Medulla oblongata (tissue), 1 donor: ENCODE data around the gene ZC3HAV1.
"Not testable (repeated sequence)": the region's sequence is repeated elsewhere in the genome, so short reads cannot be mapped to it uniquely, and the experiment has no call there.

ENCODE experiments used
- DNase-seq: peaks from one replicate; pipeline ENCODE4 v3.0.0-alpha.2; 2015; ENCODE audit errors: extremely low spot score

ZC3HAV1 gene

DNA sequence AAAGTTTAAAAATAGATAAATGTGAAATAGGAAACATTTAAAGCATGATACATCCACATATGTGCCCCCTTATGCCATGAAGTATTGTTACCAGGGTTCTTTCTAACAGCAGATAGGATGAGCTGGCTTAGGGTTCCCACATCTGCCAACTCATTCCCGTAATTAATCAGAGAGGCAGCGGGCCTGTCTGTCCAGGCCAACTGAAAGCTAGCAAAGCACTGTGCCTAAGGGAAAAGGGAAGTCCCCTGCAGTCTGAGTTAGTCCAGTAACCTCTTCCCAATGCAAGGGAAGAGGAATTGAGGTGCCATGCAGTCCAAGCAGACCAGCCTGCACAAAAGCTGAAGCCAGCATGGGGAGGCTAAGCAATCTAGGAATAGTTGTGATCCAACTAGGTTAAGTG, 55.4 kb downstream of the ZC3HAV1 start:
- DNase-seq: no peak

DNA sequence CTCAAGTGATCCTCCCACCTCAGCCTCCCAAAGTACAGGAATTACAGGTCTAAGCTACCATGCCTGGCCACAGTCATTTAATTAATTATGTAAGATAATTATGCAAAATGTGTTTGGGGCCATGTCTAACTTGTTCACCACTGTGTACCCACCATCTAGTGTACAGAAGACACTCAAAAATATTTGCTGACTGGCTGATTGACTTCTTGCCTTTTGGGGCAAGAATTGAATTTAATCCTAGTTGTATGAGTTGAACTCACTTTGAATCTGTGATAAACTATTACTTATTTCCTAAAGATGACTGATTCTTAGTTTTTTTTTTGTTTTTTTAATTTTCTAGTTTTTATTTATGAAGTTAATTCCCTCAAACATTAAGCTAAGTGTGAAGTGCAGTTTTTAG, 57.9 kb downstream of the ZC3HAV1 start:
- no peak for DNase-seq

DNA sequence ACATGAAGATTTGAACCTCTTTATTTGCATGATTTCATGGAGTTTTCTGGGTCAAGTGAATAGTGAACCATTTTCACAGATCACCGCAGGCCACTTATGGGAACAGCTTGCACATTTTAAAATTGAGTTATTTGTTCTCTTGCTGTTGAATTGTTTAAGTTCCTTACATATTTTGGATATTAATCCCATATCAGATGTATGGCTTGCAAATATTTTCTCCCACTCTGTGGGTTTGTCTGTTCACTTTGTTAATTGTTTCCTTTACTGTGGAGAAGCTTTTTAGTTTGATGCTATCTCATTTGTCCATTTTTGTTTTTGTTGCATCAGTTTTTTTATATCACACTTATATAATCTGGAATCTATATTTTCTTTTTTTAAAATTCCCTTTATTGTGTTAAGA, 59.6 kb downstream of the ZC3HAV1 start:
- DNase-seq: no peak

DNA sequence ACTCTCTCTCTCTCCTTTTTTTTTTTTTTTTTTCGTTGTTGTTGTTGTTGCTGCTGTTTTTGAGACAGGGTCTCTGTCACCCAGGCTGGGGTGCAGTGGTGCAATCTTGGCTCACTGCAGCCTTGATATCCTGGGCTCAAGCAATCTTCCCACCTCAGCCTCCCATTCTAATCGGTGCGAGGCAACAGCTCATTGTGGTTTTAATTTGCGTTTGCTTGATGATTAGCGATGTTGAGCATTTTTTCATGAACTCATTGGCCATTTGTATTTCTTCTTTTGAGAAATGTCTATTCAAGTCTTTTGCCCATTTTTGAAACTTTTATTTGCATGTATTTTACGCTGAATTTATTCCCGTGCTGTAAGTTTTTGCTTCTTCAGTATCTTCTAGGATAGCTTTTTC, 60.4 kb downstream of the ZC3HAV1 start:
- no peak for DNase-seq

DNA sequence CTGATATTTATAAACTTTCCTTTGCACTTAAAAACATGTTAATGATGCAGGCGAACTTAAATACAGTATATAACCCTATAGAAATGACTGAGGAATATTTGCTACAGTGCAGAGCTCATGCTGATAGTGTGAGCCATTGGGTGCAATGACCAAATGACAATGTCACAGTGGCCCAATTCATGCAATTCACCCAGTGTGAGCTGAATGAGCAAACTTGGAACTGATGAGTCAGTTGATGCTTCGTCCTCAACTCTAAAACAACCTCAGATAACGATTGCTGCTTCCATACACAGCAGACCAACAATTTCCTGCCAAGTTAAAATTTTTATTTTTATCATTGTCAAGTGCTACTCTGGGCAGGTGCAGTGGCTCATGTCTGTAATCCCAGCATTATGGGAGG, 61.5 kb downstream of the ZC3HAV1 start:
- DNase-seq: no peak

DNA sequence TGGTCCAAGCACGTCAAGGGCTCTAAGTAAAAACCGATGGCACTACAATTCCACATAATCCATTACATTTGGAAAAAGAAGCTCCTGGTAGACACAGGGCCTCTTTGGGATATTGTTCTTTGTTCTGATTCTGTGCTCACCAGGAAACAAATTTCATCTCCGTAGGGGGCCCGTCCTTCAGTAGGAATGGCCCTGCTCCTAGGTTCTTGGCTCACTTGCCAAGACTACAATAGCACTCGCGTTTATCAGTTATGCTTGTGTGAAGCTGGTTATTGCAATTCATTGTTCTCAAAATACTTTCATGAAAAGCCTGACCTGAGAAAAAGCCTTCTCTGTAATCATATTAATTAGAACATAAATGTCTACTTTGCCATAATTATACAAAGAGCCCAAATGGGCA, 63.4 kb downstream of the ZC3HAV1 start:
- DNase-seq: no peak

DNA sequence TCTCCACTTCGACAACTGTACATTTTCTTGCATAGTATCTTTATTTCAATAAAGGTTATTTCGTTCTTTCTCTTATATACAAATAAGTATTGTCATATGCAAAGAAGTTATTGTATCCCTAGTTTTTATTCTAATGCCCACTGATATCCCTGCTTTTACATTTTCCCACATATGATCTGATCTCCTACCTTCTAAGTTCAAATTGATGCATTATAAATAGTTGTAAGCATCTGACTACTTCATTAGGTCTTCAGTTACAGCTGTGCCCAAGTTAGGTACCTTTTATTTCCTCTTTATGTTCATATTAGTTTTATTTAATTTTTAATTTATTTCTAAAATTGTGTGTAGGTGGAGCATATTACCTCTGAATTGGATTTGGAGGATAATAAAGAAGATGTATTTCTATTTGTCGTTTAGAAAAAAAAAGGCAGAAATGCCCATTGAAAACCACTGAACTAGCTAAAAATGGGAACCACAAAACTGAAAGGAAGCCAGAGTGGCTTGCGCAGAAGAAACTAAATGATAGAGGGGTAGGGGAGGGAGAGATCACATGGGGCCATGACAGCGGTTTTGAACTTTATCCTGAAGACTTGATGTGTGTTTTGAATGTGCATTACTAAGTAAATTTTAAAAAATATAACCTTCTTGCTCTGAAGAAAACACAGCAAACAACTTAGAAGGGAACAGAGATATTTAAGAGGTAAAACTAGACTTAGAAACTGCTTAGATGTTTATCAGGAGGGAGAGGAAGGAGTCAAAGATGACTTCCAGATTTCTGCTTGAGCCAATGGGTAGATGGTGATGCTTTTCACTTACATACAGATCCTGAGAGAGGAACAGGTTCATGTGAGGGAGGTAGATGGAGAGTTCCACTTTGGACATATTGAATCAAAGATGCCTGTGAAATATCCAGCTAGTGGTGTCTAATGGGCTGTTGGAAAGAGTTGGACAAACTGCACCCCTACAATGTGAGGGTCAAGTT, 64.4 kb downstream of the ZC3HAV1 start:
- DNase-seq: peak; percentile 53

DNA sequence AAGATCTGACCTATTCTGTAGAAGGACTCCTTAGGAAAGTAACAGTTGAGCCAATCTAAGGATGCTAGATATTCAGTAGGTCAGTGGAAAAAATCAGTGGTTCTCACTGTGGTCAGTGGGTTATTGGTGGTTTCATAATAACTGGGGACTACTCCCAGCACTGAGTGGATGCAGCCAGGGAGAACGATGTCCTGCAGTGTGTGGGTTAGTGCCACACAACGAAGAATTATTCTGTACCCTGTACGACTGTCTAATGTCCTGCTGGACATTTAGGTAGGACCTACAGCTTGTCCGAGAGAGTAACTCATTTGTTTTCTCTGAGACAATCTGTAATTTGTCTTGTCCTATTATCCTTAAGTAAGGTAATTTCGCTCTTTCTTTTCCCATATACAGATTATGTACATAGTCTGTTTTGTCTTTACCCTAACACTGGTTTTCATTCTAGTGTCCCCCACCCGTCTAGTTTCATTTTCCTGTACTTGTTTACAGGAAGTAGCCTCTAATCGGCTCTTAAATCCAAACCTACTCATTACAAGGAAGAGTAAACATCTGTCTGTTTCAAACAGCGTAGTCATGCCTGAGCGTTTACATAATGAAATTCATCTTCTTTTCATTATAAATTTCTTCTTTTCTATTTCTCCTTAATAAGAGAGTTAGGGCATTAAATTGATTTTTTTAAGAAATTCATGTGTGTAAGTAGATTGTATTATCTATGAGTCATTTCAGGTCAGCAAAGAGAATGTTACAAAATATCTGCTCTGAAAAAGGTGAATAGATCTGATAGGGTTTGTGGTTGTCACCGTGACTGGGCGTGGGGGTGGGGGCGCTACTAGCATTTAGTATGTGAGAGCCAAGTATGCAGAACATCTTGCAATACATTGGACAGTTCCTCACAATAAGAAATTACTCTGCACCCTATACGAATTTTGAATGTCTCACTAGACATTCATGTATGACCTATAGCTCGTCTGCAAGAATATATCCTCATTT, 65.4 kb downstream of the ZC3HAV1 start:
- DNase-seq: no peak

DNA sequence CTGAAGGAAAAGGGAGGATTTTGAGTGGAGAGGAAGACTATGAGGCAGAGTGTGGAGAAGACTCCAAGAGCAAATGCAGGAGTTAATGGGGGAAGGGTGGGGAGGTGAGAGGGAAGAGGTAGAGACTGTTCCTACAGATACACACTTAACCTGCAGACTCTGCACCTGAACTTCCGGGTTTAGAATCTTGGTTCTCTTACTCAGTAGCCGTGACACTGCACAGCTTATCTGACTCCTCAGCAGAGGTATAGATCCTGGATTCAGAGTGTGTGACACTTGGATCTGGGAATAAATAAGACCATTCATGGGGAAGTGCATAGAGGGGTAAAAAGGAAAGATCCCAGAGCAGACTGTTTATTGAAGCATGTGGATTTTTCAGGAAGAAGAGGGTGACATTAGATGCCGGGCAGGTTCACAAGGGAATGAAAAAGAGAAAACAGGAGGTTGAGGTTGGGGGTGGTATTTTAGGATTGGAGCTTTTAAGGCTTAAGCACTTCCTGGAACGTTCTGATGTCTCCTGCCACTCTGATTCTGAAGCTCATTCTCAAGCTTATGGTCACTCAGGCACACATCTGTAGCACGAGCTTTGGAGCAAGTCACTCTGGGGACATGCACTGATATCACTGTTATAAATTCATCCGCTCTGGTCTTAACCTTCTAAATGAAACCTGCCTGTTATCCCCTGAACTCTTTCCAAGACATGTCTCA, 68.0 kb downstream of the ZC3HAV1 start:
- DNase-seq: no peak

DNA sequence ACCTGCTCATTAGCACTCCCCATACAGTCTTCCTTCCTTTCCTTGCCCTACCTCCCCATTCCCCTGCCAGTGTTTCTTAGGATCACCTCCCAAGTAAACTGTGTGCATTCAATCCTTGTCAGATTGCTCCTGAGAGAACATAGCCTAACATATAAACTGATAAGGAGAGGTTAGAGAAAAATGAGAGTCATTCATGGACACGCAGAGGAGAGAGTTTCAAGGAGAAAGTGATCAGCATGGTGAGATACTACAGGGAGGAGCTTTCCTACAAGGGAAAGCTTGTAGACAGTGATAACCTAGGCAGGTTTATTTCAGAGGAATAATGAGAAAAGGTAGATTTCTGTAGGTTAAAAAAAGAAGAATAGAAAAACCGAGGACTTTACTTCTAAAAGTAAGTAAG, 70.8 kb downstream of the ZC3HAV1 start:
- no peak for DNase-seq

DNA sequence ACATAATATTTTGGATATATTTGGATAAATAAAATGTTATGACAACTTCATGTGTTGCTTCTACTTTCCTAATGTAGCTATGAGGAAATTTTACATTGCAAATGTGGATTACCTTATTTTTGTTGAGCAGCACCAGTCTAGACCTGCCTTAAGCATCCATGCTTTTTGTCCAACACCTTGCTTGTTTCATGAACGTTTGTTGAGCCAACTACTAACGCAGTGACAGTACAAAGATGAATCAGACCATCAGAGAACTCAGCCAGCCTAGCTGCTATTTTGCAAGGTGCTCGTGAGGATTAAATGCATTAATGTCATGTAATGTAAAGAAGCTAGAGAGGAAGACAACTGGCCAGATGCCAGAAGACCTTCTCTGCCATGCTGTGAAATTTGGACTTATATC, 72.6 kb downstream of the ZC3HAV1 start:
- no peak for DNase-seq

DNA sequence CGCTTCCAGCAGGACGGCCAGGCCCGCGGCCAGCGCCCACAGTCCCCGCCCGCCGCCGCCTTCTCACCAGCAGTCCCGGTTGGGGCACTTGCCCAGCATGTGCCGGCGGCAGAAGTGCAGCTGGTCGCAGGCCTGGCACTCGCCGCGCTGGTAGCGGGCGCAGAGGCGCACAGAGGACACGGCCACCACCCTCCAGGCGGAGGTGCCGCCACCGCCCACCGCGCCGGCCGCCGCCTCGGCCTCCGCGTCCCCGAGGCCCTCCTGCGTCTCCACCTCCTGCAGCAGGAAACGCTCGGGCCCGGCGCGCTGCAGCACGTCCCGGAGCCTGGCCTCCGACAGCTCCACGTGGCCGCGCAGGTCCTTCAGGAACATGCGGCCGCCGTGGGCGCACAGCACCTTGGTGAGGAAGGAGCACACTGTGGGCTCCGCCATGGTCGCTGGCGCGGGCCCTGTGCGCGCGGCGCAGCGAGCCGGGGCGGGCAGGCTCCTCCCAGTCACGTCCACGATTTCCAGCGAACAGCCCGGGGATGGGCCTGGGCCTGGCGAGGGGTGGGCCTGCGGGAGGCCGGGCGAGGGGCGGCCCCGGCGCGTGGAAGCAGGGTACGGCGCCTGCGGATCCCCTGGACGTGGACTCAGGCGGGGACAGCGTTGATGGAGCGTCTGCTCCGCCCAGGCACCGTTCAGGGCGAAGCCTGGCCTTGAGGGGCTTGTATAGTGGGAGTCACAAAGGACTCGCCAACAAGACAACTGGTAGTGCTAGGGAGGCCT, 73.8 kb downstream of the ZC3HAV1 start, which contains the start of gene ZC3HAV1L:
Gene ZC3HAV1L (minus strand): TSS at position 457 of the 768 bp plus-strand sequence. CDS start 25 bp downstream, at position 432.
- no peak for DNase-seq

DNA sequence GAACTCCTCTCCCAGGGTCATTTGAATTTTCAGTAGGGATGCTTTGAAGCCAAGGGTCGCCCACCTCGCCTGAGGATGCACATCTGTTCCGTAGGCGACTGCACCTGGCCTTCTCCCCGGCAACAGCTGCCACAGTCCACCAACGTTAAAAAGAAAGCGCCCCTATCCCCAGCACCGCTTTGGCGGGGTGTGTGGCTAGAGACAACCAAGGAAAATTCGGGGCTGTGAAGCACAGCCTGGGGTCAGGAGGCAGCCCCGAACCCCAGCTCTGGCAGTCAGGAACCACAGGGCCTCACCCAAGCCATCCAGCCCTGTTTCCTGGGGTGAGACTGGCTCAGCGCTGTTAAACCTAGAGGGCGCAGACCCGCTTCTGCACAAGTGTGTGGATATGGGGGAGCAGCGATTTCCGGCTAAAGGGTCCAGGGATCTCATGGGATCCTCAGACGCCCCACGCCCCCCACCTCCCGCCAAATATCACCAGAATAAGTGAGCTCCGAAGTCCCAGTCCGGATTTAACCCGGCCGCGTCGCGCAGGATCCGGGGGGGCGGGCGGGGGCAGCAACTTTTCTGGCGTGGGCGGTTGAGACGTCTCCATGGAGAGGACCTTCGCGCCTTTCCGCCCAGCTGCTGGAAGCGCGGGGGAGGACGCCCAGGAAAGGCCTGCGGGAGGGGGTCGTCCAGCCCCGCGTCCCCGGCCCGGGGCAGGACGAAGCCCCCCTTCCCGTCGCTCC, 74.5 kb downstream of the ZC3HAV1 start:
- DNase-seq: no peak

DNA sequence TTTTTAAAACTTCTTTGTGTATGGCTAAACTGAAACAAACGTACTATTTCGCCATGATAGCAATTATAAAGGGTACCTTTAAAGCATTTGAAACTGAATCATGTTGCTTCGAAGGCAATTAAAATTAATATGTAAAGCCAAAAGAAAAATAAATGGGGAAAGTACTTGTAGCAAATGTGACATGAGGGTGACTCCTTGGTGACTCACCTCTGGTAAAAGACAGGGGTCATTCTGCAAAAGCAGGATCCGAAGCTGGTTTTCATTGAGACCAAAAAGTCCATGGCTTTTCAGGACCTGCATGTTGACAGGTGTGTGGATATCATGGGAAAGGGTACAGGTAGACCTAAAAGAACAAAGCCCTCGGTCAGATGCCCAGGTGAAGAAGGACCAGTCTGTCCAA, 75.2 kb downstream of the ZC3HAV1 start:
- DNase-seq: no peak

DNA sequence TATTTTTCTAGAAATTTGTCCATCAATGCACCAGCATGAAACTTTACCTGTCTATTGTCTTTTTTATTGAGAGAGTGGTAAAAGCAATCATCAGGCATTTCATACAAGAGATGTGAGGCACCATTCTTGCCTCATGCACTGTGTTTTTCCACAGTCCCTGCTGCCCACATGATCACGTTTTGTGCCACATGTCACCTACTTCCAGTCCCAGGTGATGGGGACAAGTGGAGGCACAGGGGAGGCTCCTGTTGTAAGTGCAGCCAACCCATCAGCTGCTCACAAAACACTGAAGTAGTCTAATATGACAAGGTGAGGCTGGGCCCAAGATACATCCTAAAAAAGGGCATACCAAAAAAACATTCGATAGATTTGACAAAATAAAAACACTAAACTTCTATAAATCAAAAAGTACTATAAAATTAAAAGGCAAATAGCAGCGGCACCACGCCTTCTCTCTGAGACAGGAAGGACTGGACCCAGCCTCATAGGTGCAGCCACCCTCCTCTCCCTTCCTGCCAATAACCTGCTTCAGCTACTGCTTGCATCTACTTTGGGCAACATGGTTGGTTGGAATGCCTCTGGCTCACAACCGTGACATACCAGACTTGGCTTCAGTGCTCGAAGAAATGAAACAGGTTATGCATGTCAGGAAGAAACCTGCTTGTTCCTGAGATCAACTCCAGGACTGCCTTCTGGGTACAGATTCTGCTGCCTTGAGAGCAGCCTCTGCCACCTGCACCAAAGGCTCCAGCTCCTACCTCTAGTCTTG, 76.0 kb downstream of the ZC3HAV1 start:
- no peak for DNase-seq

DNA sequence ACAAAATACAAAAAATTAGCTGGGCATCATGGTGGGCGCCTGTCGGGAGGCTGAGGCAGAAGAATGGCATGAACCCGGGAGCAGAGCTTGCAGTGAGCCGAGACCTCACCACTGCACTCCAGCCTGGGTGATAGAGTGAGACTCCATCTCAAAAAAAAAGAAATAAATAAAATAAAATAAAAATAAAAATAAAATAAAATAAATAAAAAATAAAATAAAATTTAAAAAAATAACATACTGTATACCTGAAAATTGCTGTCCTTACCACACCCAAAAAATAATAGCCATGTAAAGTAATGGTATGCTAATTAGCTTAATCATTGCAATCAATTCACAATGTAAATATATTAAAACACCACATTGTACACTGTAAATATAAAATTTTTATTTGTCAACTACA, 77.0 kb downstream of the ZC3HAV1 start:
- DNase-seq: no peak

DNA sequence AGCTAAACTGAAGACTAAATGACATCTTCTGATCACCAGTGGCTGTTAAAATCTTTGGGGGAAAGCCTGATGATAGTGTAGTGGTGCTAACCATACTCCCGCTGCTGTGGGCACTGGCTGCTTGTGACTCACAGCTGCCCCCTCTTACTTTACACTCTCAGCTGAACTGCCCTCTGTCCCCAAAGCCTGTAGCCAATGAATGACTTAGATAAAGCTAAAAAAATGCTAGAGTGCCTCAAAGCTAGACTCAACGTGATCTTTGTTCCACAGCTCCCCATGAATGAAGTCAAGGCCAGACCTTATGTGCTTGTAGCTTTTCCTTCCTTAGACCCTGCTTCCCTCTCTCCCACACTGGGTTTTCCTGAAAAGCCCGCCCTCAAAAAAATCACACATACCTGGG, 80.2 kb downstream of the ZC3HAV1 start:
- no peak for DNase-seq

DNA sequence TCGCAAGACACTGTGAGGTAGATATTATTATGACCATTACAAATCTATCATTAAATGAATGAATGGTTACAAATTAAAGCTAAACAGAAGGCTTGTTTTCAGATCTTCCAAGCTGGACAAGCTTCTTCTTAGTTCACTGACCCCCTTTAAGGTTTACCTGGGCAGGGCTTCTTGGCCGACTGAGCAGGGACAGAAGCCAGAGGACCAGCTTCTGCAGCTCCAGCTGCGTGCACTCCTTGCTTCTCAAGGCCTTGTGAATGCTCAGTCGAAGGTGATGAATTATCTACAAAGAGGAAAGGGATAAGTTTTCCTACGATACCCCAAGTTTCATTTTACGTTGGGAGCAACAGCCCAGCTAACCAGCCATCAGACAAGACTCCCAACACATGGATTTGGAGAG, 83.0 kb downstream of the ZC3HAV1 start:
- DNase-seq: no peak

DNA sequence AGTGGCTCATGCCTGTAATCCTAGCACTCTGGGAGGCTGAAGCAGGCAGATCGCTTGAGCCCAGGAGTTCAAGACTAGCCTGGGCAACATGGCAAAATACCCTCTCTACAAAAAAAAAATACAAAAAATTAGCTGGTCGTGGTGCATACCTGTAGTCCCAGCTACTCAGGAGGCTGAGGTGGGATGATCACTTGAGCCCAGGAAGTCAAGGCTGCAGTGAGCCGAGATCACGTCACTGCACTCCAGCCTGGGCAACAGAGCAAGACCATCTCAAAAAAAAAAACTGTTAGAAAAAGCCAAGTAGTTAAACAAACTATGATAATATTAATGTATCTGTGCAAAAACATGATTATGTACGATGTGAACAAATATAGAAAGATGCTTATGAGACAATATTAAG, 83.7 kb downstream of the ZC3HAV1 start:
- not testable (repeated sequence) for DNase-seq
